HuH-7 (cell line): ENCODE data around the gene MYO9B.
A peak's percentile ranks its signal among the peaks of the same experiment; 100 is the strongest.
"Not testable (repeated sequence)": the region's sequence is repeated elsewhere in the genome, so short reads cannot be mapped to it uniquely, and the experiment has no call there.

ENCODE experiments used
- DNase-seq: peaks from one replicate; pipeline ENCODE4 v3.0.0; 2011; ENCODE audit warnings: low spot score

MYO9B gene

DNA sequence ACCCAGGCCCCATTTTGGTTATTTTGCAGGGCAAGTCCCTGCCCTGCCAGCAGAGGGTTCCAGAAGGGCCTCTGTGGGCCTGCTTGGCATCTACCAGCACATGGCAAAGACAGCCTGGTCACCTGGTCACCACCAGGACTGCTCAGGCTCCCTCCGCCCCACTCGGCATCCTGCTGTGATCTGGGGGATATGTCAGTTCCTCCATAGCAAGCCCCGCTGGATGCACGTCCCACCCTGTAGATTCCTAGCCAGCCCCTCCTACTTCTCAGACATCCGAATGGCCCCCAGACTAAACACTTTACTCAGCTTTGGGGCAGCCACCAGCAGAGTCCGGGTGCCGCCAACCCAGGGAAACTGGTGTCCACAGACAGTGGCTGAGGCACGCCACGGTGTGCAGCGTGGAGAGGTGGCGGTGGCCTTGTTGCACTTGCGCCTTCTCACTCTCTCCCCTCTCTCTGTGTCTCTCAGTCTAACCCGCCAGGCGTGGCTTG lies 107.7 kb downstream of the MYO9B start:
- DNase-seq: no peak

GRCh38 chr19:17183858-17184321 lies 108.3 kb downstream of the MYO9B start:
- no peak for DNase-seq

- no peak for DNase-seq
These were observed 108.8 kb downstream of the MYO9B start for GRCh38 chr19:17184371-17184841.

- DNase-seq: no peak
These were observed 110.0 kb downstream of the MYO9B start for GRCh38 chr19:17185590-17185989.

GRCh38 chr19:17191736-17192135 lies 116.2 kb downstream of the MYO9B start:
- DNase-seq: not testable (repeated sequence)

DNA sequence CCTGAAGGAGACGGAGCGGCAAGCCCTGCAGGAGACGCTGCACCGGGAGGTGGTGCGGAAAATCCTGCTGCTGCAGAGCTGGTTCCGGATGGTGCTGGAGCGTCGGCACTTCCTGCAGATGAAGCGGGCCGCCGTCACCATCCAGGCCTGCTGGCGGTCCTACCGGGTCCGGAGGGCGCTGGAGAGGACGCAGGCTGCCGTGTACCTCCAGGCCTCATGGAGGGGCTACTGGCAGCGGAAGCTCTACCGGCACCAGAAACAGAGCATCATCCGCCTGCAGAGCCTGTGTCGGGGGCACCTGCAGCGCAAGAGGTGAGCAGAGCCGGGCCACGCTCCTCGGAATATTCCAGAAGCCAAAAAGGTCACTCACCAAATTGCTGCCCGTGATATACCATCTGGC lies 117.2 kb downstream of the MYO9B start:
- no peak for DNase-seq

DNA sequence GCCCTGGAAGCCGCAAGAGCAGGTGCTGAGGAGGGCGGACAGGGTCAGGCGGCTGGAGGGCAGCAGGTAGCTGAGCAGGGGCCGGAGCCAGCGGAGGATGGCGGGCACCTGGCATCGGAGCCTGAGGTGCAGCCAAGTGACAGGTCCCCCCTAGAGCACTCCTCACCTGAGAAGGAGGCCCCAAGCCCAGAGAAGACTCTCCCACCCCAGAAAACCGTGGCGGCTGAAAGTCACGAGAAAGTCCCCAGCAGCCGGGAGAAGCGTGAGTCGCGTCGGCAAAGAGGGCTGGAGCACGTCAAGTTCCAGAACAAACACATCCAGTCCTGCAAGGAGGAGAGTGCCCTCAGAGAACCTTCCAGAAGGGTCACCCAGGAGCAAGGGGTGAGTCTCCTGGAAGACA lies 119.0 kb downstream of the MYO9B start:
- DNase-seq: no peak

GRCh38 chr19:17195106-17195505 lies 119.5 kb downstream of the MYO9B start:
- no peak for DNase-seq

- no peak for DNase-seq
These were observed 121.0 kb downstream of the MYO9B start for GRCh38 chr19:17196610-17197009.

GRCh38 chr19:17197666-17198065 lies 122.1 kb downstream of the MYO9B start:
- DNase-seq: no peak

- DNase-seq: peak; percentile 67
These were observed 125.0 kb downstream of the MYO9B start for GRCh38 chr19:17200408-17201079.

GRCh38 chr19:17202249-17202648 lies 126.7 kb downstream of the MYO9B start:
- DNase-seq: no peak

GRCh38 chr19:17202713-17203112 lies 127.1 kb downstream of the MYO9B start:
- DNase-seq: no peak

DNA sequence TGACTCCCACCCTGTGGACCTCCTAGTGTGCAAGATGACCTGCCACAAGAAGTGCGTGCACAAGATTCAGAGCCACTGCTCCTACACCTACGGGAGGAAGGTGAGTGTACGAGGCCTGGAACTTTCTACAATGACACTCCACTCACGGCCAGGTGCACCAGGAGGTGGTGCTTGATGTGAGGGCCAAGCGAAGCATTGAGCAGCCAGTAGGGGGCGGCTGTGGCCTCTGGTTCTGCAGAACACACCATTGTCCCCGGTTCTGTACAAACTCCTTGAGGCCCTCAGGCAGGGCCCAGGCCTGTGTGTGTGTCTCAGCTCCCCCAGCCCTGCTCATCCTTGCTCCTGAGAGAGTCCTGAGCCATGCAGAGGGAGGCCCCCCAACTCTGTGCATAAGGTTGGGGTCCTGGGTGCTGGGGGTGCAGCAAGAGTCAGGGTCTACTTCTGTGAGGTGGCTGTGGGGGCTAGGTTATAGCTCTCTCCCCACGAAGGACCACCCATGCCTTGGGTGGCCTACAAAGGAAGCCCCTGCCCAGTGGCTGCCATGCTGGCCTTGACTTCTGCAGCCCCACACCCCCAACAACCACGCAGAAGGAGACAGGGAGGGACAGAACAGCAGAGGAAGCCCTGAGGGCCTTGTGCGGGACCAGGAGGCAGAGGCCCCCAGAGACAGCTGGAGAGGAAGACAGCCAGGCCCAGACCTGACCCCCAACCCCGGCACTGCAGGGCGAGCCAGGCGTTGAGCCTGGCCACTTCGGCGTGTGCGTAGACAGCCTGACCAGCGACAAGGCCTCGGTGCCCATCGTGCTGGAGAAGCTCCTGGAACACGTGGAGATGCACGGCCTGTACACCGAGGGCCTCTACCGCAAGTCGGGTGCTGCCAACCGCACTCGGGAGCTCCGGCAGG lies 129.9 kb downstream of the MYO9B start:
- peak; percentile 80 for DNase-seq

- DNase-seq: no peak
These were observed 131.4 kb downstream of the MYO9B start for GRCh38 chr19:17206736-17207581.

DNA sequence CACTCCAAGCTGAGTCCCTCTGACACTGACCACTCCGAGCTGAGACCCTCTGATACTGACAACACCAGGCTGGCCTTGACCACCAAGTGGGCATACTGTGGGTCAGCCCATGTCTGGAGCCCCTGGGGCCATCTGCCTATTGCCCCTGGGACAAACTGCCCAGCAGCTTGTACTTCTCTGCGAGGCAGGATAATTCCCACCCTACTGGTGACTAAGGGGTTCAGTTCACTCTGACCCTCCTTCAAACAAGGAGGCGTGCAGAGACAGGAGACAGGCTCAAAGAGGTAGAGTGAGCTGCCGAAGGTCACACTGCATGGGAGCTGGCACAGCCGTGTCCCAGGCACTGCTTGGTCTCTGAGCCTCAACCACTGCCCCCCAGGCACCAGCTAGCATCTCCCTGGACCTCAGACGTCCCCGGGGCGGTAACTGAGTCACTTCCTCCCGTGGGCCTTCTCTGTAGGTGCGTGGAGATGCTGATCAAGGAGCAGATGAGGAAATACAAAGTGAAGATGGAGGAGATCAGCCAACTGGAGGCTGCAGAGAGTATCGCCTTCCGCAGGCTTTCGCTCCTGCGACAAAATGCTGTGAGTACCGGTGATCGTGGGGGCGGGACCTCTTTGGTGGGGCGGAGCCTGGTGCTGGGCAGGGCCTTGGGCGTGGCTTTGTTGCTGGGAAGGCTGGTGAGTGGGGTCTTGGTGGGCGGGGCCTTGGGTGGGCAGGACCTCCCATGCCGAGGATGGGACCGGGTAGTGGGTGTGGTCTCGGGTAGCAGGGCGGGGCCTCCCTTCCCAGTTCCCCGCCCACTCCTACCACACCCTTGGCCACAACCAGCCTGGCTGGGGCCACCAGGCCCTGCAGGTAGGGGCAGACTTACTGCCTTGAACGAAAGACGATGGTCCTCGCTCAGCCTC lies 133.8 kb downstream of the MYO9B start:
- peak; percentile 56 for DNase-seq

GRCh38 chr19:17210296-17210695 lies 134.7 kb downstream of the MYO9B start:
- DNase-seq: no peak

DNA sequence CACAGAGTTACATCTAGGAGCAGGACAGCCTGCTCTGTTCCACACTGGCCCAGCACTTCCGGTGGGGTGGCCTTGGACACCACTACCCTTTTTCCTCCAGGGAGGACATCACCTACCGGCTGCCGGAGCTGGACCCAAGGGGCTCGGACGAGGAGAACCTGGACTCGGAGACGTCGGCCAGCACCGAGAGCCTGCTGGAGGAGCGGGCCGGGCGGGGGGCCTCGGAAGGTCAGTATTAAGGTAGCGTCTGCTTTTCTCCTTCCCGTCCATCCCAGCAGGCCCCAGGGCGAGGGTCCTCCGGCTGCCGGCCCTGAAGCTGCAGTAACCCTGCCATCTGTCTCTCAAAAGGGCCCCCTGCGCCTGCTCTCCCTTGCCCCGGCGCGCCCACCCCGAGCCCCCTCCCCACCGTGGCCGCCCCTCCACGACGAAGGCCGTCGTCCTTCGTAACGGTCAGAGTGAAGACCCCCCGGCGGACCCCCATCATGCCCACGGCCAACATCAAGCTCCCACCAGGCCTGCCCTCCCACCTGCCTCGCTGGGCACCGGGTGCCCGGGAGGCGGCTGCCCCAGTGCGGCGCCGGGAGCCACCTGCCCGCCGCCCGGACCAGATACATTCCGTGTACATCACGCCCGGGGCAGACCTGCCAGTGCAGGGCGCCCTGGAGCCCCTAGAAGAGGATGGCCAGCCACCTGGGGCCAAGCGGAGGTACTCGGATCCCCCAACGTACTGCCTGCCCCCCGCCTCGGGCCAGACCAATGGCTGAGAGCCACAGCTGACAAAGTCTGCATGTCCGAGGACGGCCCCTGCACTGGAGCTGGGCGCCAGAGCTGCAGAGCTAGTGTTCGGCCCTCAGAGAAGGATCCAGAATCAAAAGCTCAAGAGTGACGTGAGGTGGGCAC lies 136.2 kb downstream of the MYO9B start:
- no peak for DNase-seq

DNA sequence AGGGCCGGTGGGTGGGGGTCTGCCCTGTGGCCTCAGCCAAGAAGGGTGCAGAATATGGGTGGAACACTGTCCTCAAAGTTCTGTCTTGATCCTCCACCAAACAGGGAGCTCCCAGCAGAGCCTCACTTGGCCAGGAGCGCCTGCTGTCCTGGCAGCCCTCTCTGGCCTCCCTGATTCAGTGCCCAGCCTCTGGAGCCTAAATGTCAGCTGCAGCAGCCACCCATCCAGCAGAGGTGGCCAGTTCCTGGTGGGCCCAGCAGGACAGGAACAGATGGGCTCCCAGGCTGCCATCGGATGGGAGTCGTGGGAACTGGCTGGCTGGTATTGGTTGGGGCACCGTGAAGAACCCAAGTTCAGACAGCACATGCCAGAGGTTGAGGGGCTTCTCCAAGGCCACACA lies 137.8 kb downstream of the MYO9B start:
- DNase-seq: no peak
